ENCODE results near the gene KATNAL1.
A peak's percentile ranks its signal among the peaks of the same experiment; 100 is the strongest.
"Not testable (repeated sequence)": the region's sequence is repeated elsewhere in the genome, so short reads cannot be mapped to it uniquely, and the experiment has no call there.

Gene KATNAL1

DNA sequence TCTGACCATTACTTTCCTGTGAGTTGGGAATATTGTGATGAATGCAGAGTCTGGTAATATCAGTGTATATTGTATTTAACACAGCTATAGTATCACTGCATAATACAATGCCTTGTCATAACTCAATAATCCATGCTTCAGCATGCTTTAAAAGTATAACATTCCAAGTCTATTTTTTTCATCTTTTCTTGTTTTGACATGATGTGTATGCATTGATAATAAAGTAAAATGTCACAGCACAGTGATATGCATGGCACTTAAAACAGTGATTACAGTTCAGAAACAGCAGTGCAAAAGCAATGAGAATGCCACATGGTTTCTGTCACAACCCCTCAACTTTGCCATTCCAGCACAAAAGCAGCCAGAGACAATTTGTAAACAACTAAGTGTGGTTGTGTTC lies 17.8 kb downstream of the KATNAL1 start:
- DNase-seq (ENCODE audit: low spot score), result no peak
- in situ Hi-C loops (cut with MboI; ENCODE audit: low pct_unique_long_range_greater_than_20kb, low sequenced_read_pairs, unreplicated experiment), result no loop called here
- TF ChIP-seq, protein P1, sequence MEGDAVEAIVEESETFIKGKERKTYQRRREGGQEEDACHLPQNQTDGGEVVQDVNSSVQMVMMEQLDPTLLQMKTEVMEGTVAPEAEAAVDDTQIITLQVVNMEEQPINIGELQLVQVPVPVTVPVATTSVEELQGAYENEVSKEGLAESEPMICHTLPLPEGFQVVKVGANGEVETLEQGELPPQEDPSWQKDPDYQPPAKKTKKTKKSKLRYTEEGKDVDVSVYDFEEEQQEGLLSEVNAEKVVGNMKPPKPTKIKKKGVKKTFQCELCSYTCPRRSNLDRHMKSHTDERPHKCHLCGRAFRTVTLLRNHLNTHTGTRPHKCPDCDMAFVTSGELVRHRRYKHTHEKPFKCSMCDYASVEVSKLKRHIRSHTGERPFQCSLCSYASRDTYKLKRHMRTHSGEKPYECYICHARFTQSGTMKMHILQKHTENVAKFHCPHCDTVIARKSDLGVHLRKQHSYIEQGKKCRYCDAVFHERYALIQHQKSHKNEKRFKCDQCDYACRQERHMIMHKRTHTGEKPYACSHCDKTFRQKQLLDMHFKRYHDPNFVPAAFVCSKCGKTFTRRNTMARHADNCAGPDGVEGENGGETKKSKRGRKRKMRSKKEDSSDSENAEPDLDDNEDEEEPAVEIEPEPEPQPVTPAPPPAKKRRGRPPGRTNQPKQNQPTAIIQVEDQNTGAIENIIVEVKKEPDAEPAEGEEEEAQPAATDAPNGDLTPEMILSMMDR (IDR thresholded peaks at IDR 0.05; ENCODE audit: extremely low read depth, insufficient read depth, missing control alignments), result no peak

DNA sequence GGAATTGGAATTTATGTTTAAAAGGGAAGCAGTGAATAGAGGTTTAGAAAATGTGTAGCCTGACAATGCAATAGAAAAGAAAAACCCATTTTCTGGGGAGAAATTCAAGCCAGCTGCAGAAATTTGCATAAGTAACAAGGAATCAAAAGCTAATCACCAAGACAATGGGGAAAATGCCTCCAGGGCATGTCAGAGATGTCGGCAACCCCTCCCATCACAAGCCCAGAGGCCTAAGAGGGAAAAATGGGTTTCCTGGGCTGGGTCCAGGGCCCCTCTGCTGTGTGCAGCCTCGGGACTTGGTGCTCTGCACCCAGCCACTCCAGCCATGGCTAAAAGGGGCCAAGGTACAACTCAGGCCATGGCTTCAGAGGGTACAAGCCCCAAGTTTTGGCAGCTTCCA lies 21.3 kb downstream of the KATNAL1 start:
- DNase-seq (ENCODE audit: low spot score); in situ Hi-C loops (cut with MboI; ENCODE audit: low pct_unique_long_range_greater_than_20kb, low sequenced_read_pairs, unreplicated experiment): not testable (repeated sequence)

DNA sequence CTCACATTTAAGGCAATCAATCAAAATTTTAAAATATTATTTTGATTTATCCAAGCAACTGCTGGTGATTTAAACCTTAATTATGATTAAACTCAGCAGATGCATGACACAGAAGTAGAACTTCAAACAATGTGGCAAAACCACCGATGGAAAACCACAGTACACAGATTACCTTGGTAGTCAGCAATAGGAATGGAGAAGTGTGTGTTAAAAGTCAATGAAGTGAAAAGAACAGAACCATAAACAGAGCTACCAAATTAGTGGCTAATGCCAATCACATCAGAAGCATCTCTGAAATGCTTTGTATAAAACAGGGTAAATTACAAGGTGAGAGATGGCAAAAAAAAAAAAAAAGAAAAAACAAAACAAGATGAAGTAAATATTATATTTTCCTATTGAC lies 31.2 kb downstream of the KATNAL1 start:
- peak; percentile 45 for DNase-seq (ENCODE audit: low spot score)
- TF ChIP-seq, protein P1 (IDR thresholded peaks at IDR 0.05; ENCODE audit: extremely low read depth, insufficient read depth, missing control alignments), result no peak
- in situ Hi-C loops (cut with MboI; ENCODE audit: low pct_unique_long_range_greater_than_20kb, low sequenced_read_pairs, unreplicated experiment), result no loop called here

DNA sequence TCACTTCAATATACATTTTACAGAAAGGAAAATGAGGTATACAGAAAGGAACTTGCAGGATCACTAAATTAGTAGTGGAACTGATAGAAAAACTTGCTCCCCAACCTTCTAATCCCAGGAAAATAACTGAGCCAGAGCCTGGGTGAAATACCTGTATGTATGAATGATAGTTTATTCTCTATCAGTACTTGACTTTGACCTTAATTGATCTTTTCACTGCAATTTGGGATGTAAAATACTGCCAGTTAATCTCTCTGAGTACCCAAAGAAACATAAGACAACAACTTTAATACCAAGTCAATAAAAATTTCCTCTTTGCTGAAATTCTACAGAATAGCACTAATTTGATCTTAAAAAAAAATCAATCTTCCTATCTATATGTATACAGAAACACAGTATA lies 33.3 kb downstream of the KATNAL1 start:
- in situ Hi-C loops (cut with MboI; ENCODE audit: low pct_unique_long_range_greater_than_20kb, low sequenced_read_pairs, unreplicated experiment), result no loop called here
- DNase-seq (ENCODE audit: low spot score), result no peak
- TF ChIP-seq, protein P1 (IDR thresholded peaks at IDR 0.05; ENCODE audit: extremely low read depth, insufficient read depth, missing control alignments), result no peak

DNA sequence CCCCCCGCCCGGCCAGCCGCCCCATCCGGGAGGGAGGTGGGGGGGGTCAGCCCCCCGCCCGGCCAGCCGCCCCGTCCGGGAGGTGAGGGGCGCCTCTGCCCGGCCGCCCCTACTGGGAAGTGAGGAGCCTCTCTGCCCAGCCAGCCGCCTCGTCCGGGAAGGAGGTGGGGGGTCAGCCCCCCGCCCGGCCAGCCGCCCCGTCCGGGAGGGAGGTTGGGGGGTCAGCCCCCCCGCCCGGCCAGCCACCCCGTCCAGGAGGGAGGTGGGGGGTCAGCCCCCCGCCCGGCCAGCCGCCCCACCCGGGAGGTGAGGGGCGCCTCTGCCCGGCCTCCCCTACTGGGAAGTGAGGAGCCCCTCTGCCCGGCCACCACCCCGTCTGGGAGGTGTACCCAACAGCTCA lies 37.3 kb downstream of the KATNAL1 start:
- DNase-seq (ENCODE audit: low spot score); in situ Hi-C loops (cut with MboI; ENCODE audit: low pct_unique_long_range_greater_than_20kb, low sequenced_read_pairs, unreplicated experiment): not testable (repeated sequence)

DNA sequence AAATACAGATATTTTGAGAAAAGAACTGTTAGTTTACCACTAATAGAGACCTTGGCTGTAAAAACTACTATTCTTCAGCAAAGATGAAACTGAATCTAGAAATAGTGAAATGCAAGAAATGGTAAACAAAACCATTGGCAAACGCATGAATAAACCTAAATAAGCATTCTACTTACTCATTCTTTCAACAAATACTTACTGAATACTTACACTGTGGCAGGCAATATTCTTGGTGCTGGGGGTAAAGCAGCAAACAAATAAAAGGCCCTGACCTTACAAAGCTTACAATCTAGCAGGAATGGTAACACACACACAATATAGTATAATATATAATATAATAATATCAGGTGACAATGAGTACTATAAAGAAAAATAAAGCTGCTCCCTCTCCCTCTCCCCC lies 38.7 kb downstream of the KATNAL1 start:
- in situ Hi-C loops (cut with MboI; ENCODE audit: low pct_unique_long_range_greater_than_20kb, low sequenced_read_pairs, unreplicated experiment), result no loop called here
- TF ChIP-seq, protein P1 (IDR thresholded peaks at IDR 0.05; ENCODE audit: extremely low read depth, insufficient read depth, missing control alignments), result no peak
- no peak for DNase-seq (ENCODE audit: low spot score)

DNA sequence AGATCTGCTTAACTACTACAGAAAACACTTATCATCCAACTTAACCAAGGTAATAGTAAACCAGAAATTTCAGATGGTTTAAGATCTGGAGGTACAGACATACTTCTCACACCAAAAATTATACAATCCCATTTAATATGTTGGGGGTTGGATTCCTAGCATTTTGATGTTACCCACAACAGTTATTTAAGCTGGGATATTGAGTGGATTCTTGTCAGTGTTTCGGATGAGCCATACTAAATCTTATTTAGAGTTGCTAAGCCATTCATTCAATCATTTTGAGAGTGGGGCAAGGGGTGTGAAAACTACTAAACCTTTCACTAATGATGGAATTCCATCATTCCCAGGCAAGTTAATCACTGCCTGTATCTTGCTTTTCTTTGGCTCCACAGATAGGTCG lies 40.6 kb downstream of the KATNAL1 start:
- no peak for DNase-seq (ENCODE audit: low spot score)
- in situ Hi-C loops (cut with MboI; ENCODE audit: low pct_unique_long_range_greater_than_20kb, low sequenced_read_pairs, unreplicated experiment), result no loop called here
- TF ChIP-seq, protein P1 (IDR thresholded peaks at IDR 0.05; ENCODE audit: extremely low read depth, insufficient read depth, missing control alignments), result no peak

DNA sequence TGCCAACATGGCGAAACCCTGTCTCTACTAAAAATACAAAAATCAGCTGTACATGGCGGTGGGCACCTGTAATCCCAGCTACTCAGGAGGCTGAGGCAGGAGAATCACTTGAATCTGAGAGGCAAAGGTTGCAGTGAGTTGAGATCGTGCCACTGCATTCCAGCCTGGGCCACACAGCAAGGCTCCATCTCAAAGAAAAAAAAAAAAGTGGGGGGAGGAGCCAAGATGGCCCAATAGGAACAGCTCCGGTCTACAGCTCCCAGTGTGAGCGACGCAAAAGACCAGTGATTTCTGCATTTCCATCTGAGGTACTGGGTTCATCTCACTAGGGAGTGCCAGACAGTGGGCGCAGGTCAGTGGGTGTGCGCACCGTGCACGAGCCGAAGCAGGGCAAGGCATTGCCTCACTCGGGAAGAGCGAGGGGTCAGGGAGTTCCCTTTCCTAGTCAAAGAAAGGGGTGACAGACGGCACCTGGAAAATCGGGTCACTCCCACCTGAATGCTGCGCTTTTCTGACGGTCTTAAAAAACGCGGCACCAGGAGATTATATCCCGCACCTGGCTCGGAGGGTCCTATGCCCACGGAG lies 48.1 kb downstream of the KATNAL1 start:
- DNase-seq (ENCODE audit: low spot score); in situ Hi-C loops (cut with MboI; ENCODE audit: low pct_unique_long_range_greater_than_20kb, low sequenced_read_pairs, unreplicated experiment): not testable (repeated sequence)
